GM19099 (cell line): ENCODE data around the gene PKD2L1.

Source experiments
- POLR2A ChIP-seq: IDR thresholded peaks from 3 replicates; pipeline ENCODE4 v1.6.1; 2011; ENCODE audit warnings: low read depth; ENCODE audit not compliant: insufficient read length; ENCODE audit errors: extremely low read depth

Gene PKD2L1

GRCh38 chr10:100345570-100346330 is 15.7 kb upstream of the PKD2L1 start:
- no peak for TF ChIP-seq POLR2A

- TF ChIP-seq POLR2A: no peak
Observed at GRCh38 chr10:100344241-100344788, 14.3 kb upstream of the PKD2L1 start.

- TF ChIP-seq POLR2A: no peak
Observed at GRCh38 chr10:100342627-100342972, 12.6 kb upstream of the PKD2L1 start.

GRCh38 chr10:100341953-100342626 is 12.1 kb upstream of the PKD2L1 start:
- TF ChIP-seq POLR2A: no peak

- no peak for TF ChIP-seq POLR2A
Observed at GRCh38 chr10:100340948-100341847, 11.2 kb upstream of the PKD2L1 start.

GRCh38 chr10:100339236-100339635 is 9.2 kb upstream of the PKD2L1 start:
- peak; percentile 36 for TF ChIP-seq POLR2A

GRCh38 chr10:100338434-100339036 is 8.5 kb upstream of the PKD2L1 start:
- no peak for TF ChIP-seq POLR2A

- no peak for TF ChIP-seq POLR2A
Observed at GRCh38 chr10:100334762-100335161, 4.7 kb upstream of the PKD2L1 start.

GRCh38 chr10:100333661-100334440 is 3.8 kb upstream of the PKD2L1 start:
- no peak for TF ChIP-seq POLR2A

- no peak for TF ChIP-seq POLR2A
Observed at GRCh38 chr10:100333106-100333505, 3.1 kb upstream of the PKD2L1 start.

- TF ChIP-seq POLR2A: no peak
Observed at GRCh38 chr10:100328198-100328597, 1.8 kb downstream of the PKD2L1 start.

- TF ChIP-seq POLR2A: no peak
Observed at GRCh38 chr10:100327718-100328009, 2.4 kb downstream of the PKD2L1 start.

GRCh38 chr10:100327007-100327717 is 2.9 kb downstream of the PKD2L1 start:
- no peak for TF ChIP-seq POLR2A

GRCh38 chr10:100325158-100325557 is 4.9 kb downstream of the PKD2L1 start:
- TF ChIP-seq POLR2A: no peak

GRCh38 chr10:100319707-100320402 is 10.2 kb downstream of the PKD2L1 start:
- no peak for TF ChIP-seq POLR2A
